Stimulated activated CD8-positive, alpha-beta memory T cell treated with anti-CD3 and anti-CD28 coated beads, Interleukin-7, amount 100 ng/mL, for 4 hours (primary cell): ENCODE results near the gene MIB2.
"Not testable (repeated sequence)": the region's sequence is repeated elsewhere in the genome, so short reads cannot be mapped to it uniquely, and the experiment has no call there.

Experiments used
- DNase-seq, 2 donors: peaks; one replicate each; pipeline ENCODE4 v3.0.0-alpha.2; 2020; ENCODE audit warnings: low read depth in 2 of 2

The MIB2 gene

GRCh38 chr1:1648265-1648664, 33.0 kb downstream of the MIB2 start:
- DNase-seq = not testable (repeated sequence)

- DNase-seq = peak; percentile 92 to 98
These were observed 43.6 kb downstream of the MIB2 start, which contains the start of gene CDK11B for GRCh38 chr1:1658583-1659549. TSS of gene CDK11B (minus strand) at chr1:1659004. CDS start at chr1:1657485, 1,519 bp downstream.

DNA sequence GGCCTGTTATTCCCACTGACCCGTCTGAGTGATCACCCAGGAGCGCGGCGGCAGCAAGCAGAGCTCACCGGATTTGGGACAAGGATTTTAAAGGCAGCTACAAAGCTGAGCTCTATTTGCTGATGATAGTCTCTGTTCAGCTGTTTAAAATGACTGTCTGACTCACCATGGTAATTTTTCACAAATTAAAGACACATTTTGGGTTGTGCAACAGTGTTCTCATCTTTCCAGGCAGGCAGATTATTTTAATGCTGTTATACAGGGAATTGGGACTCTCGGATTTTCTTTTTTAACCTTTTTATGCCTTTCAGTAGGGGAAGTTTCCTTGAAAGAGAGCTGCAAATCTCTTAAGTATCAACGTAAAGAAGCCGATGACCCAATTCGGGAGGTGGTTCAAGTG, 47.1 kb downstream of the MIB2 start:
- DNase-seq = not testable (repeated sequence)

DNA sequence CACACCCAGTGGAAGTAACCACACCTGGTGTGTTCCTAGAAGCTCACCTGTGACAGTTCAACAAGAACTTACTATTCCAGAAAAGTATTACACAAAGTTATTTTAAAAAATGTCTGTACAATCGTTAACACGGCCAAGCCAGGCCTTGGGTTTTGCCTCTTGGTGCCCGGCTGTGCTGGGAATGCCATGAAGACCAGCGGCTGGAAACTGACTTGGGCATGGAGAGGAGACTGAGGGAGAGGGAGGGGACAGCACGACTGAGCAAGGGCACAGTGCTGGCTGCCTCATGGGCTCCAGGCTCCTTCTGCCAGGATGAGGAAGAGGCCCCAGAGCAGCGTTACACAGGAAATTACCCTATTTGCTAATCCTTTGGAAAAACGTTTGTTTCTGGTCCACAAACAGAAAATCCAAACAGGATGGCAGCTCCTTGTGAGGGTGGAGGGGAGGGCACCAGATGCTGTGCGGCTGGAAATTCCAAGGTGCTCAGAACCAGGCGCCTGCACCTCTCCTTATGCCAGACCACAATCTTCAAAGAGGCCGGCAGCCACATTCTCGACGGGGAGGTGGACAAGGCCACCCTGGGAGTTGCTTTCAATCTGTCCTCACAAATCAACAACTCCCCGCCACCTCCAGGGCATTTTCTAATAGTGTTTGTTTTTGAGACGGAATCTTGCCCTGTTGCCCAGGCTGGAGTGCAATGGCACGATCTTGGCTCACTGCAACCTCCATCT, 47.7 kb downstream of the MIB2 start:
- not testable (repeated sequence) for DNase-seq

- DNase-seq = not testable (repeated sequence)
These were observed 49.0 kb downstream of the MIB2 start for GRCh38 chr1:1664318-1664717.

DNA sequence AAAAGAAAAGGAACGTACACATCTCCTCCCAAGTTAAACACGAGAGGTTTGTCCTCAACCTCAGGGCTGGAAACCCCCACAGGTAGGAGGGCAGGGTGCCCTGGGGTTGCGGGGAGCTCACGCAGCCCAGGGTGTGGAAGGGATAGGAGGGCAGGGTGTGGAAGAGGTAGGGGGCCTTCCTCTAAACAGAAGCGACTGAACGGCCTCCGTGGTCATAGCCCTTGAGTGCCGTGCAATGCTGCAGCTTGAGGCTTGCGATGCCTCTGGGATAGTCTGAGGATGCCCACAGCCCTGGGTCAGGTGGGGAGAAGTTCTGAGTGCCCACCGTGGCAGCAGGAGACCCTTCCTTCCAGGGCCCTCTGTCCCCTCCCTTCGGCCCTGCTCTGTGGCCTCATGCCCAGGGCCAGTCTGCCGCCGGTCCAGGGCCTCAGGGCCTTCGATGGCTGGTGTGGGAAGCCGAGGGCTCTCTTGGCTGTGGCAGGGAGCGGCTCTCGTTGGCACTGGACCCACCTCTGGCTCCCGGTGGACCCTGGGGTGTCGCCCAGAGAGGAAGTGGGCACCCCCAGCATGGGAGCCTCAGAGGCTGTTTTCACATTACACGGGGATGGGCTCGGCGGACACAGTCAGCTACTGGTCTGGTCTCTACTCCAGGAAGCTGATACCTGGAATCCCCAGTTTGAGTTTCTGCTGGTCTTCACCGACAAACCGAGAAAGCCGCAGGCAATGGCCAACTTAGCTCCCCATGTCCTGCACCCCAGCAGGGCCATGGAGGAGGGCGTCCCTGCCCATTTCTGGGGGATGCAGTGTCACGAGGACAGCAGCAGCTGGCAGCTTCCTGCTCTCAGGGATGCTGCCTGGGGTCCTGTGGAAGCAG, 49.9 kb downstream of the MIB2 start:
- DNase-seq = no peak

GRCh38 chr1:1665815-1666251, 50.5 kb downstream of the MIB2 start:
- DNase-seq = no peak

GRCh38 chr1:1666526-1666925, 51.2 kb downstream of the MIB2 start:
- DNase-seq = no peak

DNA sequence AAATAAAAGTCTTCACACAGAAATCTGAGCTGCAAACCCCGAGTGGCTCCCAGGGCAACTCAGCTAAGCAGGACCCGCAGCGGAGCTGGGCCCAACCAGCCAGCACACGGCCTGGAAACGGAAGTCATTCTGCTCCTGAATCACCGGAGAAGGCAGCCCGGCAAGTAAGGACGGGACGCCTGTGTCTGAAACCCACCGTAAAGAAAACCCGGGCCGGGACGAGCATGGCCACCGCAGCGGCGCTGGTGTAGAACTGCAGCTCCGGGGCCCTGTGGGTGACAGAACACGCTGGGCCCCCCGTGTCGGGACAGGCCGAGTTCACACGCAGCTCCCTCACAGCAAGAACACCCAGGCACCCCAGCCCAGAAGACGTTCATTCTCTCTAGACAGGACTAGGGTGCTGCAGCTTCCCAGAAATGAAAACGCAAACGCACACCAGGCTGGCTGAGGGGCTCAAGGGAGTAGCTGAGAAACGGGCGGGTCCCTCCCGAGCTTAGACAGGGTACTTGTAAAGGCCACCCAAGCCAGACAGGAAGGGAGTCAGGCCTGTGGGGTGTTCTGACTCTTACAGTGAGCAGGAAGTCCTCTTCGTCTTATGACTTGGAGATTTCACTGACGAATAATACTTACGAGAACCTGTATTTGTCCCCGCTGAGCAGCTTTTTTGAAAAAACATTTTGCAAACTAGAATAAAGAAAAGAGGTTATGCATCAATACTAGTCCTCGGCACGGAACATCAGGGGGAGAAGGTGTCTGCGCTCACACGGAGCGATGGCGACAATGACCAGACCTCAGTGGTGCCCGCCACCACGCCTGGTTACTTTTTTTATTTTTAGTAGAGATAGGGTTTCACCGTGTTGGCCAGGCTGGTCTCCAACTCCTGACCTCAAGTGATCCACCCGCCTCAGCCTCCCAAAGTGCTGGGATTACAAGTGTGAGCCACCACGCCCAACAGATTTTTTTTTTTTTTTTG, 54.5 kb downstream of the MIB2 start:
- DNase-seq = no peak

DNA sequence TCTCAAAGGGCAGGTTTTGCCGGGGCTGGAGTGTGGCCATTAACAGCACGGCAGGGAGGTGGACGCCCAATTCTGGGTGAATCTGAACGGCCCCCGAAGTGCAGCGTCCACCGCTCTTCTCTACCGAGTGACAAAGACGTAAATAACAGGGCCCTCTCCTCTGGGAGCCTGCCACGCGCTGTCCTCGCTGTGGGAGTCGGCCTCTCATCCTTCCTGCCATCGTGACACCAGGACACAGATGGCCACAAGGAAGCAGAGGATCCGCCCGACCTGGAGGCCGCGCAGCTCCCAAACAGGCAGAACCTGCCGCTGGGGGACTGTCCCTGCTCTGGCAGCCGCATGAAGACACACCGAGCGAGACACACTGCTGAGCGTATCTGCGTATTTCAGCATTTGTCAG, 55.6 kb downstream of the MIB2 start:
- no peak for DNase-seq

- no peak for DNase-seq
These were observed 56.2 kb downstream of the MIB2 start for GRCh38 chr1:1671365-1672119.

GRCh38 chr1:1672181-1672965, 57.1 kb downstream of the MIB2 start:
- DNase-seq = no peak

- not testable (repeated sequence) for DNase-seq
These were observed 59.5 kb downstream of the MIB2 start for GRCh38 chr1:1674806-1675205.

DNA sequence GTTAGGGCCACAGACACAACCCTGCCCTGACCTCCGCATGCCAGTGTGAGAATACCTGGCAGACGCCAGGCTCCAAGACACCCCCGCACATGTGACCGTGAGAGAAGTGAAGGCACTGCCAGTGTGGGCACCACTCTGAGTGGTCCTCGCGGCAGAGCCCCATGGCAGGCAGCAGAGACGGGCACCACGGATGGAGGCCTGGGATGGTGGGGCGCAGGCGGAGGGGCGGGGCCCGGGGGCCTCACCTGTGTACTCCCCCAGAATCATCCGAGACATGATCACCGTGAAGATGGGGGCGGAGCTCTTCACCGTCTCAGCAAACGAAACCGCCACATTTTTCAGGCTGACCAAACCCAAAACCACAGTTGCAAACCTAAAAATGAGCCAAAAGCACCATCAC, 59.9 kb downstream of the MIB2 start:
- DNase-seq = not testable (repeated sequence)

- not testable (repeated sequence) for DNase-seq
These were observed 60.8 kb downstream of the MIB2 start for GRCh38 chr1:1676087-1676486.

DNA sequence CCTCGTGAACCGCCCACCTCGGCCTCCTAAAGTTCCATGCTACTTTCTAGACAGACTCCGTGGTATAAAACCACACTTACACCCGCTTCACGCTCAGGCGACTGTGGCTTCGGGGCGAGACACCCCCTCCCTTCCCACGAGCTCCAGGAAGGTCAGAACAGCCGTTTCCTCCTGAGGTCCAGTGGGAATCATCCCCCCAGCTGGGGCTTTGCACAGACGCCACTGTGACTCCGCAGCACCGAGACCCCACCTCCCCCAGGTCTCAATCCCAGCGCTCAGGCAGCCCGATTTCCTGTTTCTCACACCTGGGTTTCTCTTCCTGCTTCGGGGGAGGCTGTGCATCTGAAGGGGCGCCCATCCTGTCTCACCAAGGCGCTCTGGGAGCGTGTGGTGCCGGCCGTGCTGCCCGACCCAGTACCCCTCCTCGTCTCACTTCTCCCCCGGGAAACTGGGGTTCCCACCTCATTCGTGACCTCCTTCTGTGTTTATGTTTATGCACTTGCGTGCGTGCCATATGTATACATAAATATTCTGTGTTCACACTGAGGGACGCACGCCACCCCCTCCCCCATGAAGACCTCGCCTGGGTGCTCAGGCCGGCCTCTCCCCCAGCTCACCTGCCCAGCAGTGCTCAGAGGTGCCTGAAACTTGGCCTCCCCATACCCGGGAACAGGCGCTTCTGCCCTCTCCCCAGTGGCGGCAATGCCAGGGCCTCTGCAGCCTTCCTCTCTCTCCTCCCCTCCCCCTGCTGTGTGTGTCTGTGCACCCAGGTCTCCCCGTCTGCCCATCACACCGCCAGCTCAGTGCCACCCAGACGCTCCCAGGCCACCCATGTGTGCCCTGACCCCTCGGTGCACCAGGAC, 62.6 kb downstream of the MIB2 start:
- peak; percentile 12 to 32 for DNase-seq

DNA sequence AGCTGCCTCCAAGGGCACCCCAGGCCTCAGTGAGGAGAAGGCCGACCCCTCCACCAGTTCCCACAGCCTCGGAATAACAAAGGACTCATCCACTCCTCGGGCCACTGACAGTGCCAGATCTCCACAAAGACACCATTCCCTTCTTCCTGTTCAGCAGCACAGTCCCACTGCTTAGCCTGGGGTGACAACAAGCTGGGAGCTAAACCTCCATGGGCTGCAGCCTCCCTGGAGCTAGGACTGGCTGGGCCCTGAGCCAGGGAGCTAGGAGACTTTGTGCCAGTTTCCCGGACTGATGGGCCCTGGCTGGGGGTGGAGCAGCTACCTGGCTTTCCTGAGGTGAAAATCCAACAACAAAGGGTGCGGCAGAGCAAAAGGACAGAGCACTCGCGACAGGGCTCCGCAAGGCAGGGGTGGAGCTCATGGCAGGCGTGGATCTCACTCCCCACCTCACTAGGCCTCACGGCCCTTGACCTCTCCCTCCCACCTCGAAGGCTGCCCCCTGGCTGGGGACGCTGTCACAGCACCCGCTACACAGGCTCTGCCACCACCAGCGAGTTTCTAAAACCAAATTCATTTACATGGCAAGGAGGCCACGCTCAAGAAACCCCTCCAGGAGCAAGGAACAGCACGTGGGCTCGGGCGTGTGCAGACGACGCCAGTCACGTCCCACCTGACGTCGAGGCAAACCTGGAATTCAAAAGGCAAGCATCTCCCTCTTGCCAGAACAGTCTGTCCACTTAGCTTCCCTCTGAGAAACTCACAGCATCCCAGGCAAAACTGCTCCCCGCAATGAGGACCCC, 63.5 kb downstream of the MIB2 start:
- peak in 1 of 2 donors; percentile 32 for DNase-seq
